HEK293 (cell line): ENCODE results near the gene LINS1.

ENCODE experiments used
- ATF2 ChIP-seq: fragments of 450-650 bp; formaldehyde crosslinking; IDR thresholded peaks from 2 replicates; pipeline ENCODE4 v1.5.1; 2016; ENCODE audit warnings: missing biosample characterization, missing genetic modification characterization, low read depth
- CTCF ChIP-seq: fragments of 450-650 bp; formaldehyde crosslinking; IDR thresholded peaks from 2 replicates; pipeline ENCODE4 v1.5.1; 2016; ENCODE audit warnings: missing biosample characterization, missing genetic modification characterization
- OSR2 ChIP-seq: fragments of 450-650 bp; formaldehyde crosslinking; IDR thresholded peaks from 2 replicates; pipeline ENCODE4 v1.5.1; 2016; ENCODE audit warnings: missing biosample characterization, missing genetic modification characterization
- TCF7L2 ChIP-seq: IDR thresholded peaks from 2 replicates; pipeline ENCODE4 v1.6.1; 2011; ENCODE audit warnings: low read depth, mild to moderate bottlenecking, inconsistent platforms, low read length, moderate library complexity, borderline replicate concordance
- ZNF121 ChIP-seq: fragments of 450-650 bp; formaldehyde crosslinking; IDR thresholded peaks from 2 replicates; pipeline ENCODE4 v1.5.1; 2016; ENCODE audit warnings: missing biosample characterization, missing genetic modification characterization
- ZNF274 ChIP-seq, 2 experiments: fragments of 200-500 bp in 1 of 2; fragments of 450-650 bp in 1 of 2; sonication (Bioruptor generic) in 1 of 2; formaldehyde crosslinking in 1 of 2; IDR thresholded peaks; 2 replicates each; pipeline versions ENCODE4 v1.5.1 to v1.6.1; 2014 to 2016; ENCODE audit warnings: borderline replicate concordance in 1 of 2, inconsistent platforms in 1 of 2, low read length in 1 of 2, missing biosample characterization in 1 of 2, missing genetic modification characterization in 1 of 2
- ZNF354C ChIP-seq: fragments of 450-650 bp; formaldehyde crosslinking; IDR thresholded peaks from 2 replicates; pipeline ENCODE4 v1.5.1; 2016; ENCODE audit warnings: missing biosample characterization, missing genetic modification characterization, low read depth, borderline replicate concordance
- ZNF639 ChIP-seq: fragments of 450-650 bp; formaldehyde crosslinking; IDR thresholded peaks from 2 replicates; pipeline ENCODE4 v1.5.1; 2016; ENCODE audit warnings: missing biosample characterization, missing genetic modification characterization

DNA sequence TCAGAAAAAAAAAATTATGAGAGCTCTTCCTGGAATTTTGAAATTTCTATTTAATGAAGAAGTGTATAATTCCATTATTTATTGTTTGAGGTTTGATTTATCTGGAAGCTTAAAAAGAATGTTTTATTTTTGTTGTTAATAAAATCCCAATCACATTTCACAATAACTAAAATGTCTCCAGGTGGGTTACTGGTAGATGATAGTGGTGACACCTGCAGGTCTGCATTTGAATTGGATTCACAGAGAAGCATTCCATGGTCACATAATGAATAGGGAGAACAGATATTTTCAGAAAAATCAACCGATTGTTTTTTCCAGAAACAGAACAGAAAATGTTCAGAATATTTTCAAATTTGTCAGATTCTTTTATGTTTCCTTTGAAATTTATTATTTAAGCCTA is 48.7 kb upstream of the LINS1 start:
- TF ChIP-seq ZNF354C (tag by site-specific recombination) (no peak), ZNF274 (IDR thresholded peaks at IDR 0.05; ENCODE audit: low read length) (no peak), ZNF274 (tag by site-specific recombination; IDR thresholded peaks at IDR 0.05; ENCODE audit: borderline replicate concordance) (no peak), CTCF (tag by site-specific recombination) (no peak), TCF7L2 (no peak), OSR2 (no peak), ZNF121 (tag by site-specific recombination) (no peak), ATF2 (no peak), ZNF639 (tag by site-specific recombination) (no peak)
